GM23338 (cell line): Measurements from ENCODE around the gene TMSB4X.

ENCODE experiments used
- CTCF ChIP-seq, 2 experiments: fragments of 200-600 bp in 1 of 2; sonication (generic) in 1 of 2; conservative IDR thresholded peaks; 2 replicates each; pipeline versions ENCODE4 v1.5.1 to v1.6.1; 2016 to 2017; ENCODE audit warnings: antibody characterized with exemption in 2 of 2, low read depth in 2 of 2, mild to moderate bottlenecking in 2 of 2, moderate library complexity in 1 of 2
- EZH2 ChIP-seq: fragments of 200-600 bp; sonication (generic); IDR thresholded peaks from one replicate; pipeline ENCODE4 v1.8.0; 2017; ENCODE audit warnings: antibody characterized with exemption, mild to moderate bottlenecking, low read depth; ENCODE audit not compliant: unreplicated experiment
- POLR2AphosphoS5 ChIP-seq: IDR thresholded peaks from 2 replicates; pipeline ENCODE4 v1.6.1; 2016; ENCODE audit warnings: antibody characterized with exemption, low read depth
- REST ChIP-seq: IDR thresholded peaks from one replicate; pipeline ENCODE4 v1.6.1; 2018; ENCODE audit warnings: antibody characterized with exemption; ENCODE audit not compliant: unreplicated experiment
- ZNF462 ChIP-seq: fragments of 250-450 bp; sonication (Bioruptor Pico); IDR thresholded peaks from 2 replicates; pipeline ENCODE4 v1.5.0; 2020; ENCODE audit warnings: mild to moderate bottlenecking, moderate library complexity

GRCh38 chrX:12977761-12978204 is 2.9 kb downstream of the TMSB4X start:
- TF ChIP-seq CTCF (conservative IDR thresholded peaks at IDR 0.05; ENCODE audit: low read depth in 2 of 2) = no peak
- TF ChIP-seq POLR2AphosphoS5 = no peak
- TF ChIP-seq ZNF462 (CRISPR knock-in tag) = no peak
- TF ChIP-seq EZH2 = no peak
- TF ChIP-seq REST = no peak
